CD4-positive, alpha-beta T cell treated with Interleukin-6 at 100 ng/mL for 8 hours (primary cell): ENCODE data around the gene LNPEP.
"Not testable (repeated sequence)": the region's sequence is repeated elsewhere in the genome, so short reads cannot be mapped to it uniquely, and the experiment has no call there.

Source experiments
- DNase-seq: peaks from one replicate; pipeline ENCODE4 v3.0.0-alpha.2; 2020; ENCODE audit warnings: mixed read lengths, low spot score

Gene LNPEP

GRCh38 chr5:97063251-97063650, 127.4 kb downstream of the LNPEP start:
- DNase-seq, result no peak

GRCh38 chr5:97065475-97065874, 129.6 kb downstream of the LNPEP start:
- DNase-seq, result no peak

GRCh38 chr5:97067296-97067850, 131.5 kb downstream of the LNPEP start:
- DNase-seq, result no peak

- no peak for DNase-seq
These were observed 134.4 kb downstream of the LNPEP start for GRCh38 chr5:97070234-97070633.

- no peak for DNase-seq
These were observed 135.2 kb downstream of the LNPEP start for GRCh38 chr5:97071101-97071500.

- DNase-seq, result no peak
These were observed 136.1 kb downstream of the LNPEP start for GRCh38 chr5:97071993-97072392.

GRCh38 chr5:97072696-97073095, 136.8 kb downstream of the LNPEP start:
- no peak for DNase-seq

- no peak for DNase-seq
These were observed 137.5 kb downstream of the LNPEP start for GRCh38 chr5:97073420-97073819.

- no peak for DNase-seq
These were observed 139.1 kb downstream of the LNPEP start for GRCh38 chr5:97074859-97075489.

- no peak for DNase-seq
These were observed 139.8 kb downstream of the LNPEP start for GRCh38 chr5:97075649-97076048.

GRCh38 chr5:97076098-97076497, 140.2 kb downstream of the LNPEP start:
- no peak for DNase-seq

- DNase-seq, result no peak
These were observed 141.4 kb downstream of the LNPEP start for GRCh38 chr5:97077246-97077645.

GRCh38 chr5:97078958-97079743, 143.3 kb downstream of the LNPEP start:
- no peak for DNase-seq

- not testable (repeated sequence) for DNase-seq
These were observed 149.0 kb downstream of the LNPEP start for GRCh38 chr5:97084782-97085458.

GRCh38 chr5:97085459-97086181, 149.7 kb downstream of the LNPEP start:
- no peak for DNase-seq
